Non-pigmented ciliary epithelial cell (primary cell): Measurements from ENCODE around the gene CXCL11.
A peak's percentile ranks its signal among the peaks of the same experiment; 100 is the strongest.
"Not testable (repeated sequence)": the region's sequence is repeated elsewhere in the genome, so short reads cannot be mapped to it uniquely, and the experiment has no call there.

Experiments used
- DNase-seq: peaks from one replicate; pipeline ENCODE4 v3.0.0-alpha.2; 2010; ENCODE audit warnings: low read depth

Gene CXCL11

GRCh38 chr4:76035799-76036380, at the start of gene CXCL11:
Gene CXCL11, minus strand, starts transcription at chr4:76036070. Its CDS starts 83 bp downstream, at chr4:76035987.
- no peak for DNase-seq

GRCh38 chr4:76084542-76084941, 48.7 kb upstream of the CXCL11 start:
- no peak for DNase-seq

GRCh38 chr4:76083386-76083988, 47.6 kb upstream of the CXCL11 start:
- DNase-seq, result no peak

- DNase-seq, result no peak
Measured at GRCh38 chr4:76078033-76078613, 42.3 kb upstream of the CXCL11 start.

- no peak for DNase-seq
Measured at GRCh38 chr4:76074993-76075600, 39.2 kb upstream of the CXCL11 start.

GRCh38 chr4:76074468-76074867, 38.6 kb upstream of the CXCL11 start, which contains the start of gene ART3:
Gene ART3, plus strand, starts transcription at chr4:76074709. Its CDS starts 1,181 bp downstream, at chr4:76075890.
- no peak for DNase-seq

GRCh38 chr4:76072760-76073159, 36.9 kb upstream of the CXCL11 start:
- no peak for DNase-seq

GRCh38 chr4:76067652-76068286, 31.9 kb upstream of the CXCL11 start:
- DNase-seq, result peak; percentile 37

- DNase-seq, result no peak
Measured at GRCh38 chr4:76066546-76066945, 30.7 kb upstream of the CXCL11 start.

GRCh38 chr4:76061982-76062381, 26.1 kb upstream of the CXCL11 start:
- no peak for DNase-seq

GRCh38 chr4:76061421-76061820, 25.6 kb upstream of the CXCL11 start:
- no peak for DNase-seq

- no peak for DNase-seq
Measured at GRCh38 chr4:76060506-76060905, 24.6 kb upstream of the CXCL11 start.

GRCh38 chr4:76059750-76060149, 23.9 kb upstream of the CXCL11 start:
- no peak for DNase-seq

GRCh38 chr4:76058888-76059426, 23.1 kb upstream of the CXCL11 start:
- no peak for DNase-seq

- DNase-seq, result no peak
Measured at GRCh38 chr4:76058302-76058701, 22.4 kb upstream of the CXCL11 start.

- DNase-seq, result no peak
Measured at GRCh38 chr4:76055421-76055820, 19.6 kb upstream of the CXCL11 start.

GRCh38 chr4:76055016-76055415, 19.1 kb upstream of the CXCL11 start:
- DNase-seq, result no peak

- no peak for DNase-seq
Measured at GRCh38 chr4:76053730-76054129, 17.9 kb upstream of the CXCL11 start.

GRCh38 chr4:76050560-76051050, 14.7 kb upstream of the CXCL11 start:
- DNase-seq, result not testable (repeated sequence)

GRCh38 chr4:76049860-76050416, 14.1 kb upstream of the CXCL11 start:
- not testable (repeated sequence) for DNase-seq

GRCh38 chr4:76044686-76045085, 8.8 kb upstream of the CXCL11 start:
- DNase-seq, result not testable (repeated sequence)

GRCh38 chr4:76043306-76043705, 7.4 kb upstream of the CXCL11 start:
- not testable (repeated sequence) for DNase-seq
